Inferior parietal cortex (tissue), 1 donor: ENCODE data around the gene PROB1.
"Not testable (repeated sequence)": the region's sequence is repeated elsewhere in the genome, so short reads cannot be mapped to it uniquely, and the experiment has no call there.

Experiments used
- DNase-seq: peaks from one replicate; pipeline ENCODE4 v3.0.0-alpha.2; 2016; ENCODE audit errors: extremely low spot score

The PROB1 gene

GRCh38 chr5:139392324-139392677 lies 2.6 kb downstream of the PROB1 start:
- DNase-seq, result no peak

- DNase-seq, result no peak
Measured at GRCh38 chr5:139391570-139392323, 3.2 kb downstream of the PROB1 start.

- DNase-seq, result no peak
Measured at GRCh38 chr5:139390639-139391569, 4.0 kb downstream of the PROB1 start.

GRCh38 chr5:139389701-139390638 lies 4.9 kb downstream of the PROB1 start, which contains the start of gene MZB1:
Gene MZB1 (minus strand): TSS chr5:139389913. CDS start chr5:139389856, 57 bp downstream.
- no peak for DNase-seq

GRCh38 chr5:139388198-139388821 lies 6.6 kb downstream of the PROB1 start:
- no peak for DNase-seq

- no peak for DNase-seq
Measured at GRCh38 chr5:139387611-139388197, 7.2 kb downstream of the PROB1 start.

- DNase-seq, result not testable (repeated sequence)
Measured at GRCh38 chr5:139386956-139387355, 7.9 kb downstream of the PROB1 start.

- DNase-seq, result no peak
Measured at GRCh38 chr5:139386050-139386438, 8.9 kb downstream of the PROB1 start.

- DNase-seq, result no peak
Measured at GRCh38 chr5:139385061-139386049, 9.5 kb downstream of the PROB1 start.

GRCh38 chr5:139384591-139385051 lies 10.3 kb downstream of the PROB1 start:
- DNase-seq, result no peak

- no peak for DNase-seq
Measured at GRCh38 chr5:139383993-139384590, 10.8 kb downstream of the PROB1 start.

- DNase-seq, result no peak
Measured at GRCh38 chr5:139383275-139383992, 11.5 kb downstream of the PROB1 start, which contains the start of gene SLC23A1. Gene SLC23A1 (minus strand): TSS chr5:139383297. CDS start chr5:139383253, 44 bp downstream.

- DNase-seq, result no peak
Measured at GRCh38 chr5:139382807-139383206, 12.1 kb downstream of the PROB1 start.

- no peak for DNase-seq
Measured at GRCh38 chr5:139381837-139382761, 12.8 kb downstream of the PROB1 start.

- no peak for DNase-seq
Measured at GRCh38 chr5:139379626-139380449, 15.1 kb downstream of the PROB1 start.

GRCh38 chr5:139378941-139379361 lies 16.0 kb downstream of the PROB1 start:
- DNase-seq, result no peak
